ENCODE measurements around the gene MAPK1.

DNA sequence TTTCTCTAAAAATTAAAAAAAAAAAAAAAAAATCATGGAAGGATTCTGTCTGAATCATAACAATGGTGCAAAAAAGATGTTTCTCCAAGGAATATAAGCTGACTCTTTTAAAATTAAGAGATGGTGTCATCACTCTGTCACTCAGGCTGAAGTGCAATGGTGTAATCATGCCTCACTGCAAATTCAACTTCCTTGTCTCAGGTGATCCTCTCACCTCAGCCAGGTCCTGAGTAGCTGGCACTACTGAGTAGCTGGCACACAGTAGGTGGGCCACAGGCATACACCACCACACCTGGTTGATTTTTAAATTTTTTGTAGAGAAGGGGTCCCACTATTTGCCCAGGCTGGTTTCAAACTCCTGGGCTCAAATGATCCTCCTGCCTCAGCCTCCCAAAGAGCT, 77.1 kb downstream of the MAPK1 start:
- no peak for TF ChIP-seq ZNF274 (IDR thresholded peaks at IDR 0.05; ENCODE audit: low read depth, low read length)
- TF ChIP-seq SUZ12 (IDR thresholded peaks at IDR 0.05; ENCODE audit: extremely low read depth, insufficient read depth, insufficient read length): no peak
